Stimulated activated naive CD8-positive, alpha-beta T cell treated with anti-CD3 and anti-CD28 coated beads, Interleukin-15, amount 100 ng/mL, for 72 hours (primary cell): ENCODE measurements around the gene ZNF467.
A peak's percentile ranks its signal among the peaks of the same experiment; 100 is the strongest.

Source experiments
- ATAC-seq: fragments of 150-1000 bp; cut with Tn5 transposase; 2 replicates; pipeline ENCODE4 v1.10.0; 2021; ENCODE audit warnings: mild to moderate bottlenecking, moderate library complexity
- DNase-seq, 2 donors: peaks; one replicate each; pipeline ENCODE4 v3.0.0; 2021 to 2022
- H3K27ac Mint-ChIP-seq, 2 donors: one replicate each; pipeline ENCODE4 v1.8.0; 2022; ENCODE audit warnings: mild to moderate bottlenecking in 2 of 2, mixed read lengths in 2 of 2, moderate library complexity in 2 of 2
- H3K27me3 Mint-ChIP-seq: one replicate; pipeline ENCODE4 v1.8.0; 2022; ENCODE audit warnings: mixed read lengths
- H3K4me1 Mint-ChIP-seq: one replicate; pipeline ENCODE4 v1.8.0; 2022; ENCODE audit warnings: mild to moderate bottlenecking, mixed read lengths
- H3K4me3 Mint-ChIP-seq, 2 donors: one replicate each; pipeline ENCODE4 v1.8.0; 2022; ENCODE audit warnings: mild to moderate bottlenecking in 2 of 2, mixed read lengths in 2 of 2, moderate library complexity in 1 of 2
- H3K9me3 Mint-ChIP-seq, 2 donors: one replicate each; pipeline ENCODE4 v1.8.0; 2022; ENCODE audit warnings: mixed read lengths in 2 of 2

Gene ZNF467

DNA sequence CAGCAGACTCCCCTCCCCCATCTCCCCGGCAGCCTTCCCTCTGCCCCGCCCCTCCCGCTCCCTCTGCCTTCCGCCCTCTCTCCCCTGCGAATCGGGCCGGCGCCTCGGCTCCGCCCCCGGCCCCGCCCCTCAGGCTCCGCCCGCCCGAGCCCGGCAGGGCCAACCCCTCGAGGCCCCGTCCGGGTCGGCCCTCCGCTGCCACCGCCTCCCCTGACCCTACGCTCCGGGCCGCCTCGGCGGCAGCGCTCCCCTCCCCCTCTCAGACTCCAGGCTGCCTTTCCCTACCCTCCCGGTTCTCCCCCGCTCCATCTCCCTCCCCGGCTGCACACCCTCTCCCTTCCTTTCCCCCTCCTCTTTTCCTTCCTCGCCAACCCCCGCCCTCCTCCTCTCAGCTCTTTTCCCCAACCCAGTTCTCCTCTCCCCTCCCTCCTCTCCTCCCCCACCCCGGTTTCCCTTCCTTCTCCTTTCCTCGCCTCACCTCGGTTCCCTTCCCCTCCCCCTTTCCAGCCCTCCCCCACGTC lies 1.6 kb downstream of the ZNF467 start:
- Mint-ChIP-seq H3K4me1 (peaks cover 23% of the 10 kb centered on the region), H3K27me3 (peaks cover 28% of the 10 kb centered on the region), H3K27ac (peak overlapping the region in 1 of 2 donors; percentile 76), H3K4me3 (peak overlapping the region; percentile 83 to 88), H3K9me3 (no peaks in the 10 kb centered on the region)
- ATAC-seq (peak; percentile 90), DNase-seq (peak; percentile 83 to 85)

DNA sequence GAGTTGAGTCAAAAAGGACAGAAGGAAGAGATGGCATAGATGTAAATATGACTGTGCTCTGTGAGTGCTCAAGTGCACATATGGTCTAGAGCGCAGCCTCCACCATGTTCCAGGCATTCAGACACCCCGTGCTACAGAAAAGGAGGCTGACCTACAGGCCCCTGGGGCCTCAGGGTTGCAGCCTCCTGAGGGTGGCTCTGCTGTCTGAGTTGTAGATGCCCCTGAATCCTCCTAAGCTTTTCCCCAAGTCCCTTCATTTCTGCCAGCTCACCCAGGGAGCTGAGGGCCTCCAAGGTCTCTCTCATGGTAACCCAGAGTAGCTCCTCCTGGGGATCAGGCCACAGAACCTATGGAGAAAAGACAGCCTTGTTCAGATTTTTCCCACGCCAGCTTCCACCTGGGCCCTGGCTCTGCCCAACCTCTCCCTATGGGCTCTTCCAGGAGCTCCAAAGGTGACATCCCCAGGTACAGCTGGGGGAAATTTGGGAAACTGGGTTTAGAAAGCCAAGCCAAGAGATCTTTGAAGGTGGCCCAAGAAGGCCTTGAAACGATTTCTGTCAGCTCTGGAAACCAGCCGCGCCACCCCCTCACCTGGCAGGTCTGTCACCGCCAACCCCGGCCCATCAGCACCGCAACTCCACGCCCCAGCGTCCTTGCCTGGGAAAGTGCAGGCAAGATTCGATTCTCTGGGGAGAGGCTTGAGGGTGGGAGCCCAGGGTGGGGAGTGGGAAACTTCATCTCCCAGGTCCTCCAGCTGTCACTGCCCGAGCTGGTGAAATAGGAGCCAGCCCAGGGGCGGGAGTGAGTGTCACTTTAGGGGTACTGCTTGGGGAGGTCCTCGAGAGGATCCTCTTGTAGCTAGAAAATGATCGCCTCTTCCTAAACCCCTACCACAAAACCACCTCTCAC lies 2.4 kb downstream of the ZNF467 start:
- no peak overlapping the region for H3K27ac Mint-ChIP-seq
- ATAC-seq, result peak; percentile 36
- H3K27me3 Mint-ChIP-seq, result peaks cover 21% of the 10 kb centered on the region

DNA sequence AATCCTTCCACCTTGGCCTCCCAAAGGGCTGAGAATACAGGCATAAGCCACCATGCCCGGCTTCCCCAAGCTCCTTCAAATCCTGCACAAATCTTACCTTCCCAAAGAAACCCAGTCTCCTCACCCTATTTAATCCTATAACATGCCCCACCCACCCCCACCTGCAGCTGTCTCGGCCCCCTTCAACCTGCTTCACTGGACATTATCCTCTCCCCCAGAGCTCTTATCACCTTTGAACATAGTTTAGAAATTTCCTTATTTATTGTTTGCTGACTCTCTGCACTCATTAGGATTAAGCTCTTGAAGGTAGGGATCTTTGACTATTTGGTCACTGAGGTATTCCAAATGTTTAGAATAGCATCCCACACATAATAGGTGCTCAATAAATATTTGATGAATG lies 3.5 kb downstream of the ZNF467 start:
- Mint-ChIP-seq H3K27me3 (peaks cover 11% of the 10 kb centered on the region), H3K27ac (no peak overlapping the region), H3K4me1 (peaks cover 13% of the 10 kb centered on the region), H3K9me3 (no peaks in the 10 kb centered on the region), H3K4me3 (no peak overlapping the region)
- ATAC-seq (no peak), DNase-seq (no peak)

More for the DNA sequence above, 2.4 kb downstream of the ZNF467 start:
- H3K4me3 Mint-ChIP-seq, result peak overlapping the region; percentile 83 to 88
- no peaks in the 10 kb centered on the region for H3K9me3 Mint-ChIP-seq
- no peak for DNase-seq
- H3K4me1 Mint-ChIP-seq, result peaks cover 18% of the 10 kb centered on the region

DNA sequence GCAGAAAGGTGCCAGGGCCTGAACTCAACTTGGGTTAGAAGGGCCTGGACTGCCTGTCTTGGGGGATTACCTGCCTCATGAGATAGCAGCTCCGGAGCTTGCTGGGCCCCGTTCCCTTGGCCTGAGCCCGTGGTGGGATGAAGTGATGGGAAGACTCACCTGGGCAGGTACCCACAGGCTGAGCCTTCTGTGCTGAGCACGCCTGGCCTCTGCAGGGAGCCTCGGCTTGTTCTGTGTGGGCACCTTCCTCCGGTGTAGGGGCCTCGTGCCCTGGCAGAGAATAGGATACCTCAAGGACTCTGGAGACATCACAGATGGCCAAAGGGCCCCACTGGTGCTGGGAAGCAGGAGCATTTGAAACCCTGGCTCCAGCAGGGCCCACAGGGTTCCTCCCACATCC lies 4.5 kb downstream of the ZNF467 start:
- ATAC-seq (no peak), DNase-seq (no peak)
- Mint-ChIP-seq H3K9me3 (no peaks in the 10 kb centered on the region), H3K4me3 (no peak overlapping the region), H3K27me3 (peaks cover under 1% of the 10 kb centered on the region), H3K4me1 (peaks cover 6% of the 10 kb centered on the region), H3K27ac (no peak overlapping the region)

DNA sequence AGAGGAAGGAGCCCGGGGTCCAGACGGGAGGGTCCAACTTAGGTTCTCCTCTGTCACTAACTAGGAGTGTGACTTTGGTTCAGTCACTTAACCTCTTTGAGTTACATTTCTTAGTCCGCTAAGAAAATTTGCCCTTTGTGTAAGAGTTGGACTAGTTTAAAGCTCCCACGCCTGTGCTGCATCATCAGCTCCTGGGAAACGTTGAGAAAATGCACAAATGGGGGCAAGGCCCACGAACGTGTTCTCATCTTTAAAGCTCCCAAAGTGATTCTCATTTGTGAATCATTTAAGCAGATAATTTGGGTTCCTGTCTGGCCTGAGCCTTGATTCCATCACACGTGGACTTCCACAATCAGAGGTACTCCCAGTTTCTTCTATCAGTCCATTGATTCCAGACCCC lies 6.3 kb downstream of the ZNF467 start:
- Mint-ChIP-seq H3K27ac (no peak overlapping the region), H3K27me3 (no peaks in the 10 kb centered on the region), H3K4me1 (no peaks in the 10 kb centered on the region), H3K4me3 (no peak overlapping the region), H3K9me3 (no peaks in the 10 kb centered on the region)
- DNase-seq (no peak), ATAC-seq (no peak)

DNA sequence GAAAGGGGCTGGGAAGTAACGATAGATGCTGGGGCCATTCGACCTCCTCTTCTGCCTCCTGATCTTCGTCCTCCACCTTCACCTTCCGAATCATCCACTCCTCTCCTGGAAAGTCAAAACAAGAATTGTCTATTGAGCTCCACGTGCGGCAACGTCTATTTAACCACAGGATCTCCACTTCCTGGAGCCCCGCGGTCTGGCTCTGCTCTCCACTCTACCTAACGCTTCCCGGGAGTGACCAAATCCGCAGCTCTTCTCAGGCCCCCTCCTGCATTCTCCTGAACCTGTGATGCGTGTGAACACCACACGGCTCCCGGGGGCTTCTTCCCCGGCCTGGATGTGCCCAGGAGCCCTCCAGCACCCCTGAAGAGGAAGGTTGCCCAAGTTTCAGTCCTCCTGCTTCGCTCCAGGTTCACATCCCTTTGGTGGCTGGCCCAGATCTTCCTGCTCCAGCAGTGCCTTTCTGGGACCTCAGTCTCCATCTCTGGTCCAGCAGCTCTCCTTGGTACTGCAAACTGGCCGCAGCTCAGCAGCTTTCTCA lies 7.2 kb downstream of the ZNF467 start:
- no peak overlapping the region for H3K4me3 Mint-ChIP-seq
- H3K9me3 Mint-ChIP-seq, result no peaks in the 10 kb centered on the region
- ATAC-seq (no peak), DNase-seq (no peak)
- H3K4me1 Mint-ChIP-seq, result no peaks in the 10 kb centered on the region
- no peak overlapping the region for H3K27ac Mint-ChIP-seq
- H3K27me3 Mint-ChIP-seq, result no peaks in the 10 kb centered on the region

DNA sequence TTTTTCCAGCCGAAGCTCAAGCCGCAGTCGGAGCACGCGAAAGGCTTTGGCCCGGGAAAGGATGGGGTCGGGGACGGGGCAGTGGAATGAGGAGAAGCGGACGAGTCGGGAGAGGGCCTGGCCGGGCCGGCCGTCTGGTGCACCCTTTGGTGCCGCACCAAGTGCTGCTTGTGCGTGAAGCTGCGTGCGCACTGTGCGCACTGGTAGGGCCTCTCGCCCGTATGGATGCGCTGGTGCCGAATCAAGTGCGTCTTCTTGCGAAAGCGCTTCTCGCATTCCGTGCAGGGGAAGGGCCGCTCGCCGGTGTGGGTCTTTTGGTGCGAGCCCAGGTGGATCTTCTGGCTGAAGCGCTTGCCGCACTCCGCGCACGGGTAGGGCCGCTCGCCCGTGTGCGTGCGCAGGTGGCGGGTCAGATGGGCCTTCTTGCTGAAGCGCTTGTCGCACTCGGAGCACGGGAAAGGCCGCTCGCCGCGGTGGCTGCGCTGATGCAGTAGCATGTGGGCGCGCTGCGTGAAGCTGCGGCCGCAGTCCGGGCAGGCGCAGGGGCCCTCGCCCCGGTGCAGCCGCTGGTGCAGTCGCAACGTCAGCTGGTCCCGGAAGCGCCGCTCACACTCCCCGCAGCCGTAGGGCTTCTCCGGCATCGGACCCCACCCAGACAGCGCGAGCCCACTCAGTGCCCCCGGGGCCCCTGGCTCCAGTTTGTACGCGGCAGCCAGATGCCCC lies 7.8 kb downstream of the ZNF467 start:
- H3K4me1 Mint-ChIP-seq, result no peaks in the 10 kb centered on the region
- H3K4me3 Mint-ChIP-seq, result no peak overlapping the region
- no peaks in the 10 kb centered on the region for H3K27me3 Mint-ChIP-seq
- H3K27ac Mint-ChIP-seq, result no peak overlapping the region
- DNase-seq (no peak), ATAC-seq (peak; percentile 44)
- H3K9me3 Mint-ChIP-seq, result no peaks in the 10 kb centered on the region

DNA sequence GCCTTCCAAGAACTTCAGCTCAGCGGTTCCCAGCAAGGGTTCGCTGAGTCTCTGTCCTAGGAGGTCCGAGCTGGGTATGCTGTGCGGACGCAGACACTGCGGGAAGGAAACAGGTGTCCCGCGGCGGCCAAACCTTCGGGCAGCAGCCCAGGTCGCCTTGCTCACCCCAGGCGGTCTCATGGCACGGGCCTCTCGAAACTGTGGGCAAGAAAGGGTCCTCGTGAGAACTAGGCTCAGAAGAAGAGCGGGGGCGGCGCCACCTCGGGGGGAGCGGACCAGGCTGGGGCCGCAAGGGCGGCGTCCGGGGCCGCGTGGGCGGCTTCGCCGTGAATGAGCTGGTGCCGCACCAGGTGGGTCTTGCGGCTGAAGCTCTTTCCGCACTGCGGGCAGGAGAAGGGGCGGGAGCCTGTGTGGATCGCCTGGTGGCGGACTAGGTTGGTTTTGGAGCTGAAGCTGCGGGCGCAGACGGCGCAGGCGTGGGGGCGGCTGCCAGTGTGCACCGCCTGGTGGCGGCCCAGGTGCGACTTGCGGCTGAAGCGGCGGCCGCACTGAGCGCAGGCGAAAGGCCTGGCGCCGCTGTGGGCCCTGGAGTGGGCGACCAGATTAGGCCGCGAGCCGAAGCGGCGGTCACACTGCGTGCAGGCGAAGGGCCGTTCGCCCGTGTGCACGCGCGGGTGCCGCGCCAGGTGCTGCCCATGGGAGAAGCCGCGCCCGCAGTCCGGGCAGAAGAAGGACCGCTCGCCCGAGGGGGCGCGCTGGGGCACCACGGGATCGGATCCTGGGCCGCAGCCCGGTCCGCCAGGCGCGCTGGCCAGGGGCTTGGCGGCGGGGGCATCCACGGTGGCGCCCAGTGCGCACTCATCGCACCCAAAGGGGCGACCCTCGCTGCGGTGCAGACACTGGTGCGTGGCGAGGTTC lies 8.6 kb downstream of the ZNF467 start:
- ATAC-seq, result peak; percentile 52
- H3K4me1 Mint-ChIP-seq, result no peaks in the 10 kb centered on the region
- H3K9me3 Mint-ChIP-seq, result no peaks in the 10 kb centered on the region
- H3K4me3 Mint-ChIP-seq, result no peak overlapping the region
- no peaks in the 10 kb centered on the region for H3K27me3 Mint-ChIP-seq
- H3K27ac Mint-ChIP-seq, result no peak overlapping the region
- DNase-seq, result no peak

DNA sequence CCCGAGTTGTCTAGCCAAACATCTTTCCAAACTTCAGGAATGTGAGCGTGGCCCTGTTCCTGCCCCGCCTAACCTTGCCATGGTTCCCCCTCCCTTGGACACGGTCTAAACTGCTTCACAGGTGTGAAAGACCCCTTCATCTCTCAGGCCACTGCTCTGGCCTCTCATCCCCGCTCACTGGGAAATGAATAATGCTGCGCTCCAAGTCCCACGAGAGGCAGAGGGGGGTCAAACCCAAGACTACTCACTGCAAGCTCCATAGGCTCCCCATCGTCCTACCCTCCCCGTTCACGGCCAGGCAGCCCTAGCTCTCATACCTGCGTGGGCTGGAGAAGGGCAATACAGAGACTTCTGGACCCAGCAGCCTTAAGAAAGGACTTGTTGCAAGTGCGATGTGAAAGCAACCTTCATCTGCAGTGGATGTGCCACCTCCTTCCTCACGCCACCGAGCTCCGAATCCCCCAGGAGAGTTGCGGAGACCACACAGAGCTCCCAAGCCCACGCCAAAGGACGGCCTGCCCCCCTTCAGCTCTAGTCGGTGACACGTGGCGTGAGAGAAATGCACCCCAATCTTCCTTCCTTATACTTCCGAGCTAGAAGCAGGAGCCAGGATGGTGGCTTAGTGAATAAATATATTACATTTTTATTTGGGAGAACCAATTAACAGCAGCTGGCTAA lies 9.7 kb downstream of the ZNF467 start:
- ATAC-seq (no peak), DNase-seq (no peak)
- Mint-ChIP-seq H3K4me3 (no peak overlapping the region), H3K9me3 (no peaks in the 10 kb centered on the region), H3K27ac (no peak overlapping the region), H3K4me1 (no peaks in the 10 kb centered on the region), H3K27me3 (no peaks in the 10 kb centered on the region)

DNA sequence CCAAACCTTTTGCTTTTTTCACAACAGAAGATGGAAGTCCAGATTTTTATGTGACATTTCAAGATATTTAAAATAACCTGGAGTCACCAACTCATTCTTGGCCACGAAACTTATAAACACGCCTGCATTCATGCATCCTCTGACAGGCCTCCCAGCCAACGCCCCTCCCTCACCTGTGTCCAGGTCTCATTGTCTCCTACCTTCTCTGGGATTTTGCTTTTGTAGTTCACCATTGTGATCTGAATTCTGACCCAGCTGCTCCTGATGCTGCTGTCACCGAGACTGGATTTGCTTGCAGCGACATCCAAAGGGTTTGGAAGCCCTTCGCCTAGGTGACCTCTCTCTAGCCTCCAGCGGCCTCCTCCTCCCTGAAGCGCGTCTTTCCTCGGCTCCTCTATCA lies 10.8 kb downstream of the ZNF467 start:
- Mint-ChIP-seq H3K9me3 (no peaks in the 10 kb centered on the region), H3K4me1 (no peaks in the 10 kb centered on the region), H3K4me3 (no peak overlapping the region), H3K27ac (no peak overlapping the region), H3K27me3 (no peaks in the 10 kb centered on the region)
- DNase-seq, result no peak
- no peak for ATAC-seq

DNA sequence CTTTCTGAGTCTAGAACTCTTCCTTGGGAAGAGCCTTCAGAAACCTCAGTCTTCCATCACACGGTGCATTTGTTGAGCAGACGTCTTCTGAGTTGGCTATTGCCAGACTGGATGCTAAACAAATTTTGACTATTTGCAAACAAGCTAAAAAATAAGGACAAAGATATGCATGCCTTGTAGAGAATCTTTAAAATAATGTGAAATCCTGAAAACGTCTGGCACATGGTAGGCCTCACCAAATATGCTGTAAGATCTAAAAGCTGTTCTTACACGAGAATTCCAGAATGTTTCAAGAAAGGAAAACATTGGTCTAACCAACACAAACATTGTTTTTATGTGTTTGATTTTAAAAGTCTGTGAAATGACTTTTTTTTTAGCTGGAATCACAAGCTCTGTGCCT lies 11.3 kb downstream of the ZNF467 start:
- Mint-ChIP-seq H3K27me3 (no peaks in the 10 kb centered on the region), H3K9me3 (no peaks in the 10 kb centered on the region), H3K4me1 (no peaks in the 10 kb centered on the region), H3K4me3 (no peak overlapping the region), H3K27ac (no peak overlapping the region)
- no peak for ATAC-seq
- no peak for DNase-seq

DNA sequence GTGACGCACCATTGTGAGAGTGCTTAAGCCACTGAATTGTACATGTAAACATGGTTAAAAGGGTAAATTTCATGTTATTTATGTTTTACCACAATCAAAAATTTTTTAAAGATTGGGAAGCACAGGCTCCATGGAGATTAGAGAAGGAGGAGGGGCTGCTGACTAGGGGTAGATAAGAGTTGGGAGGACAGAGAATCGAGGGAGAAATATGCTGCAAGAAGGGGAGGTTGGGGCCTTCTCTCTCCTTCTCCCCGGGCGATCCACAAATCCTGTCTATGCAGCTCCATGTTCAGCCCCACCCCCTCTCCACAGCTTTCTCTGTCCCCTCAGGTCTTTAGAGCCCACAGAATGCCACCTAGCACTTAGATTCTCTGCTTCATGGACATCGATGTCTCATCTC lies 12.1 kb downstream of the ZNF467 start:
- Mint-ChIP-seq H3K4me1 (no peaks in the 10 kb centered on the region), H3K9me3 (no peaks in the 10 kb centered on the region), H3K4me3 (no peak overlapping the region), H3K27me3 (no peaks in the 10 kb centered on the region), H3K27ac (no peak overlapping the region)
- ATAC-seq (no peak), DNase-seq (no peak)

DNA sequence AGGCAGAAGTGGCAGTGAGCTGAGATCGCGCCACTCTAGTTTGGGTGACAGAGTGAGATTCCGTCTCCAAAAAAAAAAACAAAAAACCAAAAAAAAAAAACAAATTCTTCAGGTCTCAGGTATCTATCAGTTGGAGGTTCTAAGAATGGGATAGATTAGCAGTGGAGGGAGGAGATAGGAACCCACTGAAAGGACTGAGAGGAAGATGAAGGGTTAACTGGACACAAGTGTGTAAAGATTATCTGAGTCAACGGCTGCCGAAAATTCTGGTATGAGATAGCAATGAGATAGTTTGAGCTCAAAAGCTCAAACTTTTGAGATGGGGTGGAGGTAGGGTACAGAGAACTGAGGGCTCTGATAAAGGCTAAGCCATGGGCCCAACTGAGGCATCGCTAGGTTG lies 12.8 kb downstream of the ZNF467 start:
- no peaks in the 10 kb centered on the region for H3K9me3 Mint-ChIP-seq
- no peak overlapping the region for H3K4me3 Mint-ChIP-seq
- H3K27ac Mint-ChIP-seq, result no peak overlapping the region
- no peaks in the 10 kb centered on the region for H3K4me1 Mint-ChIP-seq
- no peaks in the 10 kb centered on the region for H3K27me3 Mint-ChIP-seq
- no peak for DNase-seq
- no peak for ATAC-seq

DNA sequence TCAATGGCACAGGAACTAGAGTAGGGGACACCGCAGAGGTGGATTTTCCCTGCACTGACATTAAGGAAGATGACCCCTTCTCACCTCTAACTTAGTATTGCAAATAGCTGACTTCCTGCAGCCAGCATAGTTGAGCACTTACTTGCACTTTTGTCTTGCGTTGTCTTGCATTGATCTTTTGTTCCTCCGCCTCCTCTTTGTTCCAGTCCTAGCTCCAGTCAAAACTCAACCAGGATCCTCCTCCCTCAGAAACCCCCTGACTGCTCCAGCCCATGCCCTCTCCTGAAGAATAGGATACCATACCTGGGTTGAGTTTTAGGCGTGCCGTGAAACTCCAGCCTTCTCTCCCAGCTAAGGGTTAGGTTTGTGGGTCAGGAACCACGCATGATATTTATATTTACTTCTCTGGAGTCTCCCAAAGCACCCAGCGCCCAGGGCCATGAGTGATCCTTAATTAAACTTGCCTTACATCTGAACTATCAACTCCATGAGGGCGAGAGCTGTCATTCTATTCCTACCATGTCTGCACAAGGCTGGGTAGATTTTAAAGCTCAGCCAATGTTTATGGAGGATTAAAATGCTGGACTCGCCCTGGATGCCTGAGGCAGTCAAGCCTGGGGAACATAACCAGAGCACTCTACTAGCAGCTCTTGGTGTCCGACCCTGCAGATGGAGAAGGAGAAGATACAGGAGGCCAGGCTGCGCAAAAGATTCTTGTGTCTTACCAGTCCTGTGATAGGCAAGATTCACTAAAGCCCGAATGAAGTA lies 14.1 kb downstream of the ZNF467 start:
- DNase-seq (no peak), ATAC-seq (no peak)
- Mint-ChIP-seq H3K4me1 (no peaks in the 10 kb centered on the region), H3K27me3 (no peaks in the 10 kb centered on the region), H3K4me3 (no peak overlapping the region), H3K9me3 (no peaks in the 10 kb centered on the region), H3K27ac (no peak overlapping the region)
